ENCODE measurements around the gene PCDHA1.

- TF ChIP-seq CTCF (IDR thresholded peaks at IDR 0.05) (no peak), EZH2 (IDR thresholded peaks at IDR 0.05) (no peak)
Observed at GRCh38 chr5:140796718-140797095, 10.8 kb downstream of the PCDHA1 start.
